ENCODE data around the gene CEP170B.
A peak's percentile ranks its signal among the peaks of the same experiment; 100 is the strongest.

The CEP170B gene

DNA sequence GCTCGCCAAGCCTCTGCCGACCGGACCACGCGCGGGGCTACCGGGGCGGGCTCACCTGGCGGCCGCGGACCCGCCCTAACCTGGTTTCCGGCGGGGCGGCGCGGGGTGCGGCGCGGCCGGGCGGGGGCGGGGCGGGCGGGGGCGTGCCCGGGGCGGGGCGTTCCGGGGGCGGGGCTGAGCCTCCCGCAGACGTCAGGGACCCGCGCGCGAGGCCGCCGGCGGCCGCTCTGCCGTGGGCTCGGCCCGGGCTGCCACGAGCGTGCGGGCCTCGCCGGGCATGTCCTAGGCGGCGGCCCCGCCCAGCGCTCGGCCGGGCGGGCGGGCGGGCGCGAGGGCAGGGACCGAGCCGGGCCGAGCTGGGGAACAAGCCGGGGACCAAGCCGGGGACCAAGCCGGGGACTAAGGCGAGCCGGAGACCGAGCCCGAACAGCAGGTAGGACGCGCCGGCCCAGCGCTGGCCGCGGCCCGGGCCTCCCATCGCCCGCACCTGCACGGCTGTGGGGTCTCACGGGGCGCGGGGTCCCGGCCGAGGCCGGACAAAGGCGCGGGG, at the start of gene CEP170B:
Gene CEP170B (plus strand): TSS at position 188 of the 550 bp plus-strand sequence. CDS start 3,183 bp downstream, outside the sequence.
- Histone ChIP-seq H3K4me1 (ENCODE audit: control insufficient read depth in 2 of 2, insufficient read depth in 2 of 2, low read length in 2 of 2) (peaks cover 21 to 24% of the 10 kb centered on the region in 2 donors), H3K36me3 (ENCODE audit: control insufficient read depth in 2 of 2, insufficient read depth in 2 of 2, low read length in 2 of 2) (peaks cover 0 to 7% of the 10 kb centered on the region in 2 donors), H3K27me3 (ENCODE audit: control insufficient read depth in 2 of 2, insufficient read depth in 2 of 2, low read length in 2 of 2) (no peaks in the 10 kb centered on the region), H3K9ac (ENCODE audit: low read depth in 1 of 2, low read length in 2 of 2) (peak within 1 kb of the TSS; percentile 79 to 83), H3K27ac (ENCODE audit: low read depth in 2 of 2, low read length in 2 of 2) (peak within 1 kb of the TSS; percentile 93 to 96), H3K4me3 (ENCODE audit: low read length in 2 of 2) (peak within 1 kb of the TSS; percentile 74 to 76), H3K9me3 (ENCODE audit: control insufficient read depth in 2 of 2, low read length in 2 of 2) (no peaks in the 10 kb centered on the region)

DNA sequence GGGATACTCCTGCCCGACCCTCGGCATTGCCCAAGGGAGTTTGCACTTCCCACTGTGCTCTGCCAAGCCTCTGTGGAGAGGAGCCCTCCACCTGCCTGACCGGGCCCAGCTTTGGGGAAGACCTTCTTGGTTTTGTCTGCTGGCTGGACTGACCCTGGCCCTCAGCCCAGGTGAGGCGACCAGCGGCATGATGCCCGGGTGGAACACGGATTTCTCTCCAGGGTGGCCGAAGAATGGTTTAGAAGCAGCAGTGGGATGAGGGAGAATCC, 48.5 kb upstream of the CEP170B start:
- H3K9ac ChIP-seq (ENCODE audit: low read depth in 1 of 2, low read length in 2 of 2): peak overlapping the region; percentile 85 to 94
- peaks cover 13 to 14% of the 10 kb centered on the region in 2 donors for H3K4me1 ChIP-seq (ENCODE audit: control insufficient read depth in 2 of 2, insufficient read depth in 2 of 2, low read length in 2 of 2)
- no peaks in the 10 kb centered on the region for H3K27me3 ChIP-seq (ENCODE audit: control insufficient read depth in 2 of 2, insufficient read depth in 2 of 2, low read length in 2 of 2)
- H3K4me3 ChIP-seq (ENCODE audit: low read length in 2 of 2): peak overlapping the region; percentile 84 to 86
- peak overlapping the region; percentile 88 to 91 for H3K27ac ChIP-seq (ENCODE audit: low read depth in 2 of 2, low read length in 2 of 2)
- H3K9me3 ChIP-seq (ENCODE audit: control insufficient read depth in 2 of 2, low read length in 2 of 2): no peaks in the 10 kb centered on the region
- no peaks in the 10 kb centered on the region for H3K36me3 ChIP-seq (ENCODE audit: control insufficient read depth in 2 of 2, insufficient read depth in 2 of 2, low read length in 2 of 2)

DNA sequence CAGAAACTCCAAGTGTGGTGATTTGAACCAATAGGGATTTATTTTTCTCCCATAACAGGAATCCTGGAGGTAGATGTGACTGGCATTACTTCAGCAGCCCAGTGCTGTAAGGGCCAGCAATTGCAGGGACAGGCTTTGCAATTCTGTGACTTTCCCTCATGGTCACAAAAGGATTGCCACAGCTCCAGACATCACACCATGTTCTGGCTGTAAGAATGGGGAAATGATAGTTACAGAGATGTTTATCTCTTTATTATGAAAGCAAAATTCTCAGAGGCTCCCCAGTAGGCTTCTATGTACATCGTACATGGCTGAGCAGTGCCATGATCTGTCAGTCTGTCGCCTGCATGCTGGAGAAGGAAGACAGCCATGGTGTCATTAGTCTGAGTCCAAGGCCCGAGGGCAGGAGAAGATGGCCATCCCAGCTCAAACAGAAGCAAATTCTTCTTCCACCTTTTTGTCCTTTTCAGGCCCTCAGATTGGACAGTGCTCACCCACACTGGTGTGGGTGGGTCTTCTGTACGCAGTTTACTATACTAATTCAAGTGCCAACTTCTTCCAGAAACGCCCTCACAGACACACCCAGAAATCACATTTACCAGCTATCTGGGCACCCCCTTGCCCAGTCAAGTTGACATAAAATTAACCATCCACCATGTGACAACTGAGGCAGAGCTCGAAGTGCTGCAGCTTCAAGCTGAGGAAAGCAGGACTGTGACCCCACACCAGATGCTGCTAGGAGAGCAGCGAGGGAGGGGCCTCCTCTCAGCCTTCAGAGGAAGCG, 46.9 kb upstream of the CEP170B start:
- Histone ChIP-seq H3K27ac (ENCODE audit: low read depth in 2 of 2, low read length in 2 of 2) (no peak overlapping the region), H3K27me3 (ENCODE audit: control insufficient read depth in 2 of 2, insufficient read depth in 2 of 2, low read length in 2 of 2) (no peaks in the 10 kb centered on the region), H3K9me3 (ENCODE audit: control insufficient read depth in 2 of 2, low read length in 2 of 2) (no peaks in the 10 kb centered on the region), H3K4me3 (ENCODE audit: low read length in 2 of 2) (no peak overlapping the region), H3K9ac (ENCODE audit: low read depth in 1 of 2, low read length in 2 of 2) (no peak overlapping the region), H3K36me3 (ENCODE audit: control insufficient read depth in 2 of 2, insufficient read depth in 2 of 2, low read length in 2 of 2) (no peaks in the 10 kb centered on the region), H3K4me1 (ENCODE audit: control insufficient read depth in 2 of 2, insufficient read depth in 2 of 2, low read length in 2 of 2) (peaks cover 13 to 14% of the 10 kb centered on the region in 2 donors)

DNA sequence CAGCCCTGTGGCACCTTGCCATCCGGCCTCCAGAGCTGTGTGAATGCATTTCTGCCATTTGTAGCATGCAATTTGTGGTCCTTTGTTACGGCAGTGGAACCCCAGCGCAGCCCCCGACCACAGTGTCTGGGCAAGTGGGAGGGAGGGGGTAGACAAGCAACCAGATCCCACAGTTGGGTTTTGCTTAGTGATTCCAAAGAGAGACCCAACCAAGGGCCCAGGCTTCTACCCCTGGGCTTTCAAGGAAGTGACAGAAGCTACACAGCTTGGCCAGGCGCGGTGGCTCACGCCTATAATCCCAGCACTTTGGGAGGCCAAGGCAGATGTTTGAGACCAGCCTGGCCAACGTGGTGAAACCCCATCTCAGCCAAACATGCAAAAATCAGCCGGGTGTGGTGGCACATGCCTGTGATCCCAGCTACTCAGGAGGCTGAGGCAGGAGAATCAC, 46.3 kb upstream of the CEP170B start:
- peaks cover 13 to 14% of the 10 kb centered on the region in 2 donors for H3K4me1 ChIP-seq (ENCODE audit: control insufficient read depth in 2 of 2, insufficient read depth in 2 of 2, low read length in 2 of 2)

DNA sequence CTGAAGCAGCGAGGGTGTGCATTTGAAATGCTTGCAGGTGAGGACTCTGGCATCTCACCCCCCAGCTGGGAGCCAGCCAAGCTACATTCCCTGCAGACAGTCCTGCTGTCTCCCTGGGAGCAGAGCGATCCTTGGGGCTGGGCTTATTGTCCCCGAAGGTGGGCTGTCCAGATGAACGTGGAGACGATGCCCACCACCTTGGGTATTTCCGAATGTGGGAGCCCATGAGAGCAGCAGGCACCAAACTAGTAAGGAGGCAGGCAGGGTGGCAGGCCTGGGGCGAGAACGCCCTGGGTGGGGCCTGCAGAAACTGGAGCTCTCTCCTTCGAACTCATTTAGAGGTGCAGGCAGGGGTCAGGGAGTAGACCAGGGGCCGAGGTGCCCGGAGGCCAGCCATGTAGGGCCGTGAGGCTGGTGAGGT, 45.7 kb upstream of the CEP170B start:
- Histone ChIP-seq H3K36me3 (ENCODE audit: control insufficient read depth in 2 of 2, insufficient read depth in 2 of 2, low read length in 2 of 2) (no peaks in the 10 kb centered on the region), H3K4me1 (ENCODE audit: control insufficient read depth in 2 of 2, insufficient read depth in 2 of 2, low read length in 2 of 2) (peaks cover 13 to 14% of the 10 kb centered on the region in 2 donors), H3K27ac (ENCODE audit: low read depth in 2 of 2, low read length in 2 of 2) (no peak overlapping the region), H3K9me3 (ENCODE audit: control insufficient read depth in 2 of 2, low read length in 2 of 2) (no peaks in the 10 kb centered on the region), H3K27me3 (ENCODE audit: control insufficient read depth in 2 of 2, insufficient read depth in 2 of 2, low read length in 2 of 2) (peaks cover 0 to under 1% of the 10 kb centered on the region in 2 donors), H3K9ac (ENCODE audit: low read depth in 1 of 2, low read length in 2 of 2) (no peak overlapping the region), H3K4me3 (ENCODE audit: low read length in 2 of 2) (no peak overlapping the region)

More for the DNA sequence above, 46.3 kb upstream of the CEP170B start:
- no peaks in the 10 kb centered on the region for H3K9me3 ChIP-seq (ENCODE audit: control insufficient read depth in 2 of 2, low read length in 2 of 2)
- H3K27ac ChIP-seq (ENCODE audit: low read depth in 2 of 2, low read length in 2 of 2): no peak overlapping the region
- no peak overlapping the region for H3K4me3 ChIP-seq (ENCODE audit: low read length in 2 of 2)
- H3K27me3 ChIP-seq (ENCODE audit: control insufficient read depth in 2 of 2, insufficient read depth in 2 of 2, low read length in 2 of 2): no peaks in the 10 kb centered on the region
- no peaks in the 10 kb centered on the region for H3K36me3 ChIP-seq (ENCODE audit: control insufficient read depth in 2 of 2, insufficient read depth in 2 of 2, low read length in 2 of 2)
- H3K9ac ChIP-seq (ENCODE audit: low read depth in 1 of 2, low read length in 2 of 2): no peak overlapping the region

DNA sequence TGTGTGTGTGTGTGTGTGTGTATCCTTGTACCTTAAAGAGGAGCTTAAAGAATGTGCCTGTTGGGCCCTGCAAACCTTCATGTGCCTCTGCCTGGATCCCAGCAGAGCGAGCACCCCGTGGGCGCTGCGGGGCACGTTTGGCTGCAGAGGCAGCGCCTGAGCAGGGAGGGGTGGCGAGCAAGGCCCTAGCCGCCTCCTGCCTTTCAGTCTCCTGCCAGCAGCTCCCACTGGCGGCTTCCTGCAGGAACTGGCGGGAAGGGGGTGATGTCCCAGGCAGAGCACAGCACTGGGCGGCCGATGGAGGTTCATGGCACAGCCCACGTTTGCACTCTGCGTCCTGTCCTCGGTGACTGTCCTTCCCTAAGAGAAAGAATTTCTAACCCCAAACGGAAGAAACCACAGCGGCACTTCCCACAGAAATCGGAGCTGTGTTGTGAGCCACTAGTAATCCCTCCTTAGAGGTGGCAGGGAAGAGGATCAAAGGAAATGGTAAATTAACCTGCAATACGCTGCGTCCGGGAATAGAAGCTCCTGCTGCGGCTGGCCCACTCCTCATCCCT, 44.3 kb upstream of the CEP170B start:
- H3K9ac ChIP-seq (ENCODE audit: low read depth in 1 of 2, low read length in 2 of 2): peak overlapping the region in 1 of 2 donors; percentile 3
- no peaks in the 10 kb centered on the region for H3K36me3 ChIP-seq (ENCODE audit: control insufficient read depth in 2 of 2, insufficient read depth in 2 of 2, low read length in 2 of 2)
- no peaks in the 10 kb centered on the region for H3K9me3 ChIP-seq (ENCODE audit: control insufficient read depth in 2 of 2, low read length in 2 of 2)
- no peak overlapping the region for H3K27ac ChIP-seq (ENCODE audit: low read depth in 2 of 2, low read length in 2 of 2)
- H3K27me3 ChIP-seq (ENCODE audit: control insufficient read depth in 2 of 2, insufficient read depth in 2 of 2, low read length in 2 of 2): peaks cover 0 to 8% of the 10 kb centered on the region in 2 donors
- peaks cover 7 to 13% of the 10 kb centered on the region in 2 donors for H3K4me1 ChIP-seq (ENCODE audit: control insufficient read depth in 2 of 2, insufficient read depth in 2 of 2, low read length in 2 of 2)
- no peak overlapping the region for H3K4me3 ChIP-seq (ENCODE audit: low read length in 2 of 2)

DNA sequence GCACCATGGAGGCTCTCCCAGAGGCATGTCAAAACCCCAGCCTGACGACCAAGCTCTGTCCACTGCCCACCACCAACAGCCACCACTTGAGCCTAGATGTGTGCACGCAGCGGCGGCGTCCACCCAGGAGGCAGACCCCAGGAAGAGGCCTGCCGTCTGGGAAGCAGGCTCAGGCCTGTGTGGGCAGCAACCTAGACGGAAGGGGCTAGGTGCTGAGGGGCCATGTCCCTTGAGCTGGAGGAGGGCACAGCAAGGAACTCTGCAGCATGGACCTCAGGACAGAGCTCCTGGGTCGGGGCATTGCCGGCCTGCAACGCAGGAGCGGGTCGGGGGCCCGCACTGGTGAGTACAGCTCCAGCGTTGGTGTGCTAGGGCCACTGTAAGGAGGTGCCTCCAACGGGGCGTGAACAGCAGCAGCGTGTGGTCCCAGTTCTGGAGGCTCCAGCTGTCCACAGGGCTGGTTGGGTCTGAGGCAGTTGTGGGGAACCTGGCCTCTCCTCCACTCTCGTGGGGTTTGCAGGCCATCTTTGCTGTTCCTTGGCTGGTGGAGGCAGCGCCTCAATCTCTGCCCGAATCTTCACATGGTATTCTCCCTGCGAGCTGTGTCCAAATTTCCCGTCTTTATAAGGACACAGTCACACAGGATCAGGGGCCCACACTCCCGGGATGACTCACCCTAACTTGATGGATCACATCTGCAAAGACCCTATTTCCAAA, 43.7 kb upstream of the CEP170B start:
- H3K27me3 ChIP-seq (ENCODE audit: control insufficient read depth in 2 of 2, insufficient read depth in 2 of 2, low read length in 2 of 2): peaks cover 0 to 8% of the 10 kb centered on the region in 2 donors
- H3K27ac ChIP-seq (ENCODE audit: low read depth in 2 of 2, low read length in 2 of 2): no peak overlapping the region
- H3K9ac ChIP-seq (ENCODE audit: low read depth in 1 of 2, low read length in 2 of 2): no peak overlapping the region
- no peaks in the 10 kb centered on the region for H3K36me3 ChIP-seq (ENCODE audit: control insufficient read depth in 2 of 2, insufficient read depth in 2 of 2, low read length in 2 of 2)
- peaks cover 10 to 16% of the 10 kb centered on the region in 2 donors for H3K4me1 ChIP-seq (ENCODE audit: control insufficient read depth in 2 of 2, insufficient read depth in 2 of 2, low read length in 2 of 2)
- H3K4me3 ChIP-seq (ENCODE audit: low read length in 2 of 2): no peak overlapping the region
- no peaks in the 10 kb centered on the region for H3K9me3 ChIP-seq (ENCODE audit: control insufficient read depth in 2 of 2, low read length in 2 of 2)

DNA sequence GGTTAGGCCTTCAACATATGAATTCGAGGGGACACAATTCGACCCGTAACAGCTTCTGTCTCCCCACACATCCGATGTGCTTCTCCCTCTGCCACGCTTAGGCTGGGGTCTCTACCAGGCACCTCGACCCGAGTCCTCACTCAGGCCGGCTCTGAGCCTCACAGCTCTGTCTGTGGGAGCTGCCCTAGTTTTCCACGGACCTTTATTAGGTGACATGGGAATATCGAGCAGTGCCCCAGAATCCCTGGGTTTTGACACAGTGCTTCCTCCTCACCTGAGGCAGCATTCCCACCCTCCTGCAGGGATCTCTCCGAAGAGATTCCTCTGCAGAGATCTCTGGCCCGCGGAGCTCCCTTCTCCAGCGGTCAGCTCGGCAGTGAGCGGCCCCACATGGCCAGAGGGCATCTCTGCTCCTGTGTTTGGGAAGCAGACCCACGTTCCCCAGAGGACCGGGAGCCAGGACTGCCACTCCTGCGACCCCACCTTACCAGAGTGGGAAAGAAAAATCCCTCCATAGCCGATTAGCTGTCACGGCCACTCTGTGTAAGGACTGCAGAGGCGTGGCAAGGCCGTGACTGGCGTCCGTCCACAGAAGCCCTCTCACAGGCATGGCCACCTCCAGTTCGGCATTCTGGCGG, 43.0 kb upstream of the CEP170B start:
- Histone ChIP-seq H3K9ac (ENCODE audit: low read depth in 1 of 2, low read length in 2 of 2) (no peak overlapping the region), H3K4me3 (ENCODE audit: low read length in 2 of 2) (no peak overlapping the region), H3K36me3 (ENCODE audit: control insufficient read depth in 2 of 2, insufficient read depth in 2 of 2, low read length in 2 of 2) (no peaks in the 10 kb centered on the region), H3K27me3 (ENCODE audit: control insufficient read depth in 2 of 2, insufficient read depth in 2 of 2, low read length in 2 of 2) (peaks cover 0 to 8% of the 10 kb centered on the region in 2 donors), H3K27ac (ENCODE audit: low read depth in 2 of 2, low read length in 2 of 2) (no peak overlapping the region), H3K9me3 (ENCODE audit: control insufficient read depth in 2 of 2, low read length in 2 of 2) (no peaks in the 10 kb centered on the region), H3K4me1 (ENCODE audit: control insufficient read depth in 2 of 2, insufficient read depth in 2 of 2, low read length in 2 of 2) (peaks cover 8 to 15% of the 10 kb centered on the region in 2 donors)

DNA sequence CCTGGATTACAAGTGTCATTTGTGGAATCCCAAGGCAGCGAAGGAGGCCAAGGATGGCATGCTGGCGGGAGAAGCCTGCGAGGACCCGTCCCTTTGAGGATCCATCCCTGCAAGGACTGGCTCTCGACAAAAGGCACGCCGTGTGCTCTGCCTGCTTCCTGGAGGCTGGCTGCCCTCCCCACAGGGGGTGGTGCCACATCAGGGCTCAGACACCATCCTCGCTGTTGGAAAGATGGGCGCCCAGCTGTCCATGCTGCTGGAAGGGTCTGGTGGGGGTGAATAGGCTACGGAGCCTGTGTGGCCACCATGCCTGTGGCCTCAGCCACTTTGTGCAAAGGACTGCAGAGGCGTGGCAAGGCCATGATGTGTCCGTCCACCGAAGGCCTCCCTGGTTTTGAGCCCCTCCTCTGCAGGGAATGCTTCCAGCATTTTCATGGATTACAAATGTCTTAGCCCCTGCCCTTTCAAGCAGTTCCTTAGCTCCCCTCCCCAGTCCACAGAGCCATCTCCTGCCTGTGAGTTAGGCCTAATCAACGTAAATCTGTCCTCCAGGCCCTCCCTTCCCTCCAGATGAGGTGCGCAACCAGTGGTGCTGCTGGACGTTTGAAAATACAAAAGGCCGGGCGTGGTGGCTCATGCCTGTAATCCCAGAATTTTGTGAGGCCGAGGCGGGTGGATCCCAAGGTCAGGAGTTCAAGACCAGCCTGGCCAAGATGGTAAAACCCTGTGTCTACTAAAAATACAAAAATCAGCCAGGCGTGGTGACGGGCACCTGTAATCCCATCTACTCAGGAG, 42.0 kb upstream of the CEP170B start:
- Histone ChIP-seq H3K4me3 (ENCODE audit: low read length in 2 of 2) (no peak overlapping the region), H3K27ac (ENCODE audit: low read depth in 2 of 2, low read length in 2 of 2) (no peak overlapping the region), H3K27me3 (ENCODE audit: control insufficient read depth in 2 of 2, insufficient read depth in 2 of 2, low read length in 2 of 2) (peaks cover 0 to 8% of the 10 kb centered on the region in 2 donors), H3K9ac (ENCODE audit: low read depth in 1 of 2, low read length in 2 of 2) (no peak overlapping the region), H3K36me3 (ENCODE audit: control insufficient read depth in 2 of 2, insufficient read depth in 2 of 2, low read length in 2 of 2) (no peaks in the 10 kb centered on the region), H3K9me3 (ENCODE audit: control insufficient read depth in 2 of 2, low read length in 2 of 2) (no peaks in the 10 kb centered on the region), H3K4me1 (ENCODE audit: control insufficient read depth in 2 of 2, insufficient read depth in 2 of 2, low read length in 2 of 2) (peaks cover 15 to 23% of the 10 kb centered on the region in 2 donors)
